Body of pancreas (tissue), 4 donors: Measurements from ENCODE around the gene MXD4. TPM values are rescaled to one million over a fixed set of nuclear protein-coding genes. Genes with fewer than 3 reads are reported as not detected.

ENCODE experiments used
- ATAC-seq: fragments of 150-250 bp; one replicate; pipeline ENCODE4 v1.9.1; 2016
- DNase-seq, 4 donors: peaks; one replicate each; pipeline ENCODE4 v3.0.0-alpha.2; 2019
- H3K27ac ChIP-seq, 4 donors: fragments of 200-600 bp; sonication (generic); 1 replicate in 3 of 4; 2 replicates in 1 of 4; pipeline versions ENCODE4 v1.5.1 to v1.6.1; 2016 to 2019; ENCODE audit warnings: mild to moderate bottlenecking in 1 of 4, mixed read lengths in 1 of 4, moderate library complexity in 1 of 4
- H3K27me3 ChIP-seq, 2 donors: fragments of 200-600 bp; sonication (generic); one replicate each; pipeline ENCODE4 v1.6.0; 2016; ENCODE audit warnings: mild to moderate bottlenecking in 1 of 2
- H3K36me3 ChIP-seq, 2 donors: fragments of 200-600 bp; sonication (generic); replicated peaks in 1 of 2; 2 replicates each; pipeline ENCODE4 v1.5.1; 2016; ENCODE audit warnings: low read depth in 2 of 2; ENCODE audit not compliant: insufficient read depth in 1 of 2
- H3K4me1 ChIP-seq: fragments of 200-600 bp; sonication (generic); one replicate; pipeline ENCODE4 v1.6.0; 2016
- H3K4me3 ChIP-seq, 2 donors: fragments of 200-600 bp; sonication (generic); 1 replicate in 1 of 2; 2 replicates in 1 of 2; pipeline ENCODE4 v1.5.1; 2016 to 2019
- H3K9me3 ChIP-seq, 3 donors: fragments of 200-600 bp; sonication (generic); 1 replicate in 2 of 3; 2 replicates in 1 of 3; pipeline ENCODE4 v1.5.1; 2016
- CTCF ChIP-seq, 7 experiments: fragments of 450-650 bp in 4 of 7; fragments of 200-600 bp in 3 of 7; sonication (generic) in 3 of 7; IDR thresholded peaks; one replicate each; pipeline ENCODE4 v1.5.1; 2016 to 2019; ENCODE audit warnings: antibody characterized with exemption in 7 of 7
- POLR2A ChIP-seq, 3 donors: fragments of 450-650 bp; IDR thresholded peaks; one replicate each; pipeline ENCODE4 v1.6.1; 2016; ENCODE audit warnings: antibody characterized with exemption in 3 of 3, mild to moderate bottlenecking in 2 of 3
- WGBS, 2 donors: methylation state at CpG; one replicate each; pipeline ENCODE4 v1.1.5; 2017; 5-methylcytosine and 5-hydroxymethylcytosine counted together
- intact Hi-C: fragments of 100-400 bp; cut with DNase I; formaldehyde crosslinking; loops from one replicate; pipeline ENCODE4 v1.15.1; 2023
- total RNA-seq, 2 donors: library from RNA; depleted of rRNA; stranded (reverse); fragments of >200 nt; gene quantifications; one replicate each; pipeline ENCODE4 v1.1.0, GENCODE V29; 2016

Gene MXD4
- total RNA-seq, 2 donors from 2014 or later, result 40.7 to 45.5 TPM

GRCh38 chr4:2283199-2283711 lies 21.3 kb upstream of the MXD4 start:
- ATAC-seq, result no peak
- TF ChIP-seq POLR2A (IDR thresholded peaks at IDR 0.05) (no peak), CTCF (IDR thresholded peaks at IDR 0.05) (no peak)
- H3K36me3 ChIP-seq, result no peaks in the 10 kb centered on the region
- DNase-seq, result no peak
- no peaks in the 10 kb centered on the region for H3K4me1 ChIP-seq
- intact Hi-C loops, result no loop called here
- H3K9me3 ChIP-seq, result no peaks in the 10 kb centered on the region
- no peak overlapping the region for H3K27ac ChIP-seq
- H3K27me3 ChIP-seq, result no peaks in the 10 kb centered on the region
- no peak overlapping the region for H3K4me3 ChIP-seq
- 81 to 82% methylated on average over 3 of the region's 3 CpGs for WGBS, 2 donors

GRCh38 chr4:2281575-2282343 lies 19.9 kb upstream of the MXD4 start:
- H3K9me3 ChIP-seq, result no peaks in the 10 kb centered on the region
- no peaks in the 10 kb centered on the region for H3K36me3 ChIP-seq
- intact Hi-C loops, result no loop called here
- WGBS, 2 donors, result 68 to 86% methylated on average over 8 to 10 of the region's 10 CpGs
- no peaks in the 10 kb centered on the region for H3K4me1 ChIP-seq
- no peak overlapping the region for H3K4me3 ChIP-seq
- H3K27ac ChIP-seq, result no peak overlapping the region
- ATAC-seq (no peak), DNase-seq (peak in 1 of 4 donors; percentile 35)
- H3K27me3 ChIP-seq, result no peaks in the 10 kb centered on the region
- TF ChIP-seq POLR2A (IDR thresholded peaks at IDR 0.05) (no peak), CTCF (IDR thresholded peaks at IDR 0.05) (peak in 1 of 7 experiments; percentile 23)

GRCh38 chr4:2280531-2281300 lies 18.8 kb upstream of the MXD4 start:
- TF ChIP-seq POLR2A (IDR thresholded peaks at IDR 0.05) (no peak), CTCF (IDR thresholded peaks at IDR 0.05) (peak in 2 of 7 experiments; percentile 14 to 27)
- no peaks in the 10 kb centered on the region for H3K9me3 ChIP-seq
- ATAC-seq, result no peak
- no peak overlapping the region for H3K4me3 ChIP-seq
- H3K27me3 ChIP-seq, result no peaks in the 10 kb centered on the region
- H3K27ac ChIP-seq, result no peak overlapping the region
- H3K4me1 ChIP-seq, result no peaks in the 10 kb centered on the region
- intact Hi-C loops, result no loop called here
- WGBS, 2 donors, result 57 to 70% methylated on average over 11 to 13 of the region's 13 CpGs
- H3K36me3 ChIP-seq, result no peaks in the 10 kb centered on the region
- no peak for DNase-seq

- H3K27ac ChIP-seq, result no peak overlapping the region
- no peaks in the 10 kb centered on the region for H3K4me1 ChIP-seq
- H3K9me3 ChIP-seq, result no peaks in the 10 kb centered on the region
- no peak overlapping the region for H3K4me3 ChIP-seq
- TF ChIP-seq POLR2A (IDR thresholded peaks at IDR 0.05) (no peak), CTCF (IDR thresholded peaks at IDR 0.05) (no peak)
- ATAC-seq (no peak), DNase-seq (no peak)
- WGBS, 2 donors, result 95 to 98% methylated on average over 9 of the region's 9 CpGs
- no peaks in the 10 kb centered on the region for H3K27me3 ChIP-seq
- intact Hi-C loops, result no loop called here
- no peaks in the 10 kb centered on the region for H3K36me3 ChIP-seq
Measured at GRCh38 chr4:2277956-2278355, 16.0 kb upstream of the MXD4 start.
